Colonic mucosa (tissue), 4 donors: ENCODE results near the gene D2HGDH. TPM values are rescaled to one million over a fixed set of nuclear protein-coding genes. Genes with fewer than 3 reads are reported as not detected.
"Not testable (repeated sequence)": the region's sequence is repeated elsewhere in the genome, so short reads cannot be mapped to it uniquely, and the experiment has no call there.

Experiments
- DNase-seq: peaks from one replicate; pipeline ENCODE4 v3.0.0-alpha.2; 2020
- H3K27ac ChIP-seq: fragments of 200-600 bp; one replicate; pipeline ENCODE4 v1.8.0; 2021
- H3K27me3 ChIP-seq: fragments of 200-600 bp; one replicate; pipeline ENCODE4 v1.8.0; 2021
- H3K36me3 ChIP-seq: fragments of 200-600 bp; one replicate; pipeline ENCODE4 v1.8.0; 2021
- H3K4me1 ChIP-seq: fragments of 200-600 bp; one replicate; pipeline ENCODE4 v1.8.0; 2021; ENCODE audit warnings: mild to moderate bottlenecking
- H3K4me3 ChIP-seq: fragments of 200-600 bp; one replicate; pipeline ENCODE4 v1.8.0; 2021
- H3K9ac ChIP-seq, 2 donors: one replicate each; pipeline ENCODE4 v1.7.0; 2013; ENCODE audit warnings: control low read depth in 2 of 2, low read depth in 2 of 2, low read length in 2 of 2
- H3K9me3 ChIP-seq: fragments of 200-600 bp; one replicate; pipeline ENCODE4 v1.8.0; 2021
- intact Hi-C: fragments of 100-400 bp; cut with DNase I; formaldehyde crosslinking; loops from one replicate; pipeline ENCODE4 v1.14.1; 2022
- total RNA-seq, 2 donors: library from RNA; stranded (reverse); fragmentation: NEBNext Ultra II Directional in 1 of 2; extraction: Animal tissue kit (Norgen Biotek cat#: 25700) in 1 of 2; gene quantifications; one replicate each; pipeline ENCODE4 v1.2.1, GENCODE V29; 2021
- TF ChIP-seq, protein P1 (sequence below): fragments of 200-600 bp; IDR thresholded peaks from one replicate; pipeline ENCODE4 v1.8.0; 2022; ENCODE audit warnings: antibody characterized with exemption, mild to moderate bottlenecking
- donor health status: healthy.
- donor health status: DM: no; HTN: no; CAD: no.
- donor health status: DM: no; HTN: no; CAD: no.

D2HGDH gene
- total RNA-seq, 2 donors from 2014 or later: 42.0 to 76.6 TPM

DNA sequence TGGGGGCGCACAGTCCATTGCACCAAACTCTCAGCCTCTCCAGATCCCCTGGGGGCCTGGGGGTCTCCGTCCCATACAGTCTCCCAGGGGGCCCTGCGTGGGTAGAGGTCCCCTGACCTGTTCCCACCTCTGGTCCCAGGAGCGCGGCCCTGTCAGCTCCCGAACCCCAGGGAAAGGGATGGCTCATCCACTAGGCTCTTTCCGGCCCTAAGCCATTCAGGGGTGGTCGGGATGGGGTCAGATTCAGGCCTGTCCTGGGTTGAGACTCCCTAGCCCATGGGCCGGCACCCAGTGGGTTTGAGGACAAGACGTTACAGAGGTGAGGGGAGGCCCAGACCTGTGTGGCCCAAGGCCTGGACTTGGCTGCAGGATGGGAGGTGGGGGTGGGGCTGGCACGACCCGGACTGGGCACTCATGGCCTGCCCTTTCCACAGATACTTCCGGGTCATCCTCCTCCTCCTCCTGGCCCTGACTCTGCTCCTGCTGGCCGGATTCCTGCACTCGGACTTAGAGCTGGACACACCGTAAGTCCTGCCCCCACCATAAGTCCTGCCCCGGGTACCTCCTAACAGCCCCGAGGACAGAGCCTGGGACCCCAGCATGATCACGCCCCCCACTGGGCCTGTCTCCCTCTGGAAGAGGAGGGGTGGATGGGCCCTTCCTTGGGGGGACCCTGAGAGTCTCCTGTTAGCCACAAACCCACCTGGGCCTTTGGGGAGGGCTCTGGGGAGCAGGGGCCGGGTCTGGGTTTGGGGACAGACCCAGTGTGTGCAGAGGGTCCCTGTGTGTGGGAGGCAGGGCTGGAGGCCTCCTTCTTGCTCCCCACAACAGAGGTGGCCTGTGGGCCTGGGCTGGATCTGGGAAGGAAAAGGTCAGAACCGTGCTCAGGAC, 64.4 kb downstream of the D2HGDH start:
- TF ChIP-seq, protein P1, sequence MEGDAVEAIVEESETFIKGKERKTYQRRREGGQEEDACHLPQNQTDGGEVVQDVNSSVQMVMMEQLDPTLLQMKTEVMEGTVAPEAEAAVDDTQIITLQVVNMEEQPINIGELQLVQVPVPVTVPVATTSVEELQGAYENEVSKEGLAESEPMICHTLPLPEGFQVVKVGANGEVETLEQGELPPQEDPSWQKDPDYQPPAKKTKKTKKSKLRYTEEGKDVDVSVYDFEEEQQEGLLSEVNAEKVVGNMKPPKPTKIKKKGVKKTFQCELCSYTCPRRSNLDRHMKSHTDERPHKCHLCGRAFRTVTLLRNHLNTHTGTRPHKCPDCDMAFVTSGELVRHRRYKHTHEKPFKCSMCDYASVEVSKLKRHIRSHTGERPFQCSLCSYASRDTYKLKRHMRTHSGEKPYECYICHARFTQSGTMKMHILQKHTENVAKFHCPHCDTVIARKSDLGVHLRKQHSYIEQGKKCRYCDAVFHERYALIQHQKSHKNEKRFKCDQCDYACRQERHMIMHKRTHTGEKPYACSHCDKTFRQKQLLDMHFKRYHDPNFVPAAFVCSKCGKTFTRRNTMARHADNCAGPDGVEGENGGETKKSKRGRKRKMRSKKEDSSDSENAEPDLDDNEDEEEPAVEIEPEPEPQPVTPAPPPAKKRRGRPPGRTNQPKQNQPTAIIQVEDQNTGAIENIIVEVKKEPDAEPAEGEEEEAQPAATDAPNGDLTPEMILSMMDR: no peak
- H3K4me3 ChIP-seq: peak overlapping the region; percentile 10
- no peak overlapping the region for H3K27ac ChIP-seq
- H3K9ac ChIP-seq: peak overlapping the region in 1 of 2 donors; percentile 80
- H3K4me1 ChIP-seq: peaks cover 8% of the 10 kb centered on the region
- H3K27me3 ChIP-seq: no peaks in the 10 kb centered on the region
- H3K9me3 ChIP-seq: no peaks in the 10 kb centered on the region
- intact Hi-C loops: no loop called here
- H3K36me3 ChIP-seq: no peaks in the 10 kb centered on the region
- peak; percentile 19 for DNase-seq

DNA sequence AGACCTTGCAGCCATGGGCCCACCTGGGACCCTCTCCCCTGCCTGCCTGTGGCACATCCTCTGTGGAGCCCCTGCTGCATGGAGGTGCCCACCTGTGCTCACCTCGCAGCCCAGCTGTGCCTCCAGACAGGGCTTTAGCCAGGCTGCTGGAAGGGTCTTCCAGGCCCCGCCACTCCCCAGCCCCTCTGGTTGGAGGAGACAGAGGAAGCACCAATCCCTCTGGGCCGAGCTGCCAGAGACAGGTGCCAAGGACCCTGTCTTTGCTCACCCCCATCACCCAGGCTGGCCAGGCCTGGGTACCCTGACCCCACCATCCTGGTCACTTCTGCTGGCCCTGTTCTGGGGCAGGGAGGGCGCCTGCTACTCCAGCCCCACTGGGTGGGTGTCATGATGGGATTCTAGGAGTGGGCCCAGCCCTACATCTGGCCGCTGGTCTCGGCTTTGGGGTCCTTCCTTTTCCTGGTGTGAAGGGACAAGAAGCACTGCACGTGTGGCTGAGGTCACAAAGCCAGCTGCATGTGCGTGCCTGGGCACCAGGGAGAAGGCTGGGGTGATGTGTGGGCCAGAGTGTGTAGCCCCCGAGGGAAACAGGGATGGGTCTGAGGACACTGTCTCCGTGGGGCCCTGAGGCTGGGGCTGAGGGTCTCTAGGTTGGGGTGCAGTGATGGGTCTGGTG, 65.2 kb downstream of the D2HGDH start:
- Histone ChIP-seq H3K9ac (no peak overlapping the region), H3K9me3 (no peaks in the 10 kb centered on the region), H3K36me3 (no peaks in the 10 kb centered on the region), H3K4me3 (no peak overlapping the region), H3K27me3 (peaks cover 6% of the 10 kb centered on the region), H3K27ac (no peak overlapping the region), H3K4me1 (peaks cover 2% of the 10 kb centered on the region)
- TF ChIP-seq, protein P1: no peak
- intact Hi-C loops: no loop called here
- DNase-seq: no peak

- H3K4me1 ChIP-seq, H3K9me3 ChIP-seq, H3K4me3 ChIP-seq, H3K9ac ChIP-seq, H3K36me3 ChIP-seq, intact Hi-C loops, H3K27me3 ChIP-seq, DNase-seq, H3K27ac ChIP-seq: not testable (repeated sequence)
Observed at GRCh38 chr2:241800198-241800903, 65.9 kb downstream of the D2HGDH start.

GRCh38 chr2:241801611-241802420, 67.4 kb downstream of the D2HGDH start:
- no peak overlapping the region for H3K27ac ChIP-seq
- intact Hi-C loops: no loop called here

More at GRCh38 chr2:241801611-241802420, 67.4 kb downstream of the D2HGDH start:
- Histone ChIP-seq H3K36me3 (no peaks in the 10 kb centered on the region), H3K4me1 (no peaks in the 10 kb centered on the region), H3K27me3 (peaks cover 6% of the 10 kb centered on the region), H3K9ac (no peak overlapping the region), H3K4me3 (no peak overlapping the region), H3K9me3 (no peaks in the 10 kb centered on the region)
- peak; percentile 66 for DNase-seq
- TF ChIP-seq, protein P1: no peak
